Measurements from ENCODE around the gene RELL1. TPM values are rescaled to one million over a fixed set of nuclear protein-coding genes. Genes with fewer than 3 reads are reported as not detected.

Gene RELL1
- total RNA-seq, 4 donors from 2014 or later: 65.4 to 158 (median 82.5) TPM

Small RNA genes within 50 kb of the gene (small RNA-seq; reads per million reads assigned to genes)
- not detected for gene RF00019

Other genes with a start within 250 kb of the RELL1 start
- gene PGM2, start 140.3 kb upstream of the RELL1 start, total RNA-seq: 10 to 100 TPM; 15.9 to 34.0 (median 26.2) TPM
- gene TBC1D1, start 204.7 kb upstream of the RELL1 start, total RNA-seq: 100 to 1,000 TPM in 2 of 4 donors, 10 to 100 TPM in 2; 56.4 to 127 (median 94.8) TPM